ENCODE measurements around the gene PWWP2B. TPM values are rescaled to one million over a fixed set of nuclear protein-coding genes. Genes with fewer than 3 reads are reported as not detected.

Gene PWWP2B
- total and polyA plus RNA-seq, 2 of the 13 experiments (the other 11 are each of a cell fraction or from before 2014, with no cell fraction given) = 2.3 to 4.7 TPM

GRCh38 chr10:132362151-132362611 lies 34.8 kb upstream of the PWWP2B start:
- Histone ChIP-seq H3K27ac (ENCODE audit: extremely low read length, insufficient read depth, low read length) (no peak overlapping the region), H3K4me2 (ENCODE audit: low read depth, low read length) (no peak overlapping the region), H3K4me1 (ENCODE audit: insufficient read depth, low read length) (no peaks in the 10 kb centered on the region), H3K79me2 (ENCODE audit: insufficient read depth, low read length) (no peaks in the 10 kb centered on the region), H3K9ac (ENCODE audit: insufficient read depth, low read depth, low read length) (no peak overlapping the region), H3K36me3 (replicated peaks in 1 of 2; ENCODE audit: control insufficient read depth in 1 of 2, insufficient read depth in 2 of 2, low read length in 2 of 2) (no peaks in the 10 kb centered on the region), H3K9me3 (ENCODE audit: low read length) (no peaks in the 10 kb centered on the region), H3K4me3 (replicated peaks in 1 of 3; ENCODE audit: insufficient read depth in 1 of 3, low read depth in 2 of 3, low read length in 3 of 3) (no peak overlapping the region), H4K20me1 (ENCODE audit: insufficient read depth, low read length) (no peaks in the 10 kb centered on the region; the same call in 1 of the 2 replicates), H3K27me3 (ENCODE audit: control insufficient read depth in 1 of 2, insufficient read depth in 2 of 2, low read length in 2 of 2) (no peaks in the 10 kb centered on the region), H2AFZ (ENCODE audit: low read length) (no peak overlapping the region)
- no peak for FAIRE-seq
- intact Hi-C loops (cut with micrococcal nuclease; ENCODE audit: unreplicated experiment) (no loop called here), in situ Hi-C loops (cut with HindIII; ENCODE audit: extremely low pct_ligation_motif_present, low pct_unique_long_range_greater_than_20kb) (no loop called here)
- no peak for ATAC-seq
- no TSS peak for BruUV-seq (replicated peaks)
- 83% methylated on average over 11 of the region's 12 CpGs for WGBS (ENCODE audit: low lambda C conversion rate)
- ChIA-PET POLR2A (no interaction called here), CTCF (ENCODE audit: low intra/inter-chr PET ratio, low total read pairs) (no interaction called here)
- TF ChIP-seq SRF (IDR thresholded peaks at IDR 0.05; ENCODE audit: low read depth, low read length) (no peak), ZNF430 (CRISPR knock-in tag; IDR thresholded peaks at IDR 0.05) (no peak), MAFG (CRISPR knock-in tag; IDR thresholded peaks at IDR 0.05) (no peak), IKZF4 (CRISPR knock-in tag; IDR thresholded peaks at IDR 0.05; ENCODE audit: borderline replicate concordance, low read depth, not compliant biosample characterization) (no peak), ZNF790 (CRISPR knock-in tag; IDR thresholded peaks at IDR 0.05; ENCODE audit: borderline replicate concordance) (no peak), SRSF1 (optimal IDR thresholded peaks at IDR 0.05; ENCODE audit: low read depth, low read length) (no peak), GATAD2A (CRISPR knock-in tag; IDR thresholded peaks at IDR 0.05) (no peak), CBX2 (IDR thresholded peaks at IDR 0.05; ENCODE audit: low read depth, low read length) (no peak), CBX2 (CRISPR knock-in tag; IDR thresholded peaks at IDR 0.05; ENCODE audit: low read depth) (no peak), RBFOX2 (IDR thresholded peaks at IDR 0.05; ENCODE audit: low read depth, low read length) (no peak), ISX (CRISPR knock-in tag; conservative IDR thresholded peaks at IDR 0.05) (no peak), PAXIP1 (CRISPR knock-in tag; conservative IDR thresholded peaks at IDR 0.05) (no peak), YY1 (IDR thresholded peaks at IDR 0.05; ENCODE audit: insufficient read depth, insufficient replicate concordance, low read depth, low read length) (no peak)
- DNase-seq (ENCODE audit: low spot score) = no peak
